ENCODE data around the gene RPL39L. TPM values are rescaled to one million over a fixed set of nuclear protein-coding genes. Genes with fewer than 3 reads are reported as not detected.

The RPL39L gene
- total RNA-seq (2022; extraction: Qiagen RNA extraction): 47.6 to 51.5 TPM (median 49.3 TPM) in 5 replicates

GRCh38 chr3:187139126-187139894 lies at the start of gene RPL39L:
RPL39L (minus strand) TSS chr3:187139496; CDS start chr3:187121300, 18,196 bp downstream.

Other genes starting within 250 kb of the RPL39L start
- gene ST6GAL1, start 209.0 kb downstream of the RPL39L start, total RNA-seq (2022; extraction: Qiagen RNA extraction): 2.9 to 4.5 TPM (median 3.9 TPM) in 5 replicates
- gene RTP1, start 58.0 kb upstream of the RPL39L start, total RNA-seq (2022; extraction: Qiagen RNA extraction): not detected in 5 replicates
- gene MASP1, start 152.2 kb upstream of the RPL39L start, total RNA-seq (2022; extraction: Qiagen RNA extraction): 0.02 to 0.06 TPM (median 0.05 TPM) in 3 of 5 replicates, not detected in the others
- gene RTP4, start 228.9 kb upstream of the RPL39L start, total RNA-seq (2022; extraction: Qiagen RNA extraction): not detected in 5 replicates